Measurements from ENCODE around the gene LIMS4. TPM values are rescaled to one million over a fixed set of nuclear protein-coding genes. Genes with fewer than 3 reads are reported as not detected.
"Not testable (repeated sequence)": the region's sequence is repeated elsewhere in the genome, so short reads cannot be mapped to it uniquely, and the experiment has no call there.

The LIMS4 gene
- total and polyA plus RNA-seq, 2 donors (not counting 1 experiment from before 2014, with no cell fraction given), result 1.5 to 1.8 TPM

- not testable (repeated sequence) for H4K20me1 ChIP-seq (ENCODE audit: control insufficient read depth, extremely low read depth, insufficient read depth, low read length); H3K27ac ChIP-seq (ENCODE audit: insufficient read depth, low read length); H2AFZ ChIP-seq (ENCODE audit: low read length); H3K4me1 ChIP-seq (ENCODE audit: control insufficient read depth, extremely low read depth, insufficient read depth, low read length); H3K36me3 ChIP-seq (ENCODE audit: control insufficient read depth, insufficient read depth, low read length); H3K4me2 ChIP-seq (ENCODE audit: extremely low read depth, insufficient read depth, low read length); H3K79me2 ChIP-seq (ENCODE audit: control insufficient read depth, insufficient read depth, low read length); DNase-seq (ENCODE audit: low read depth in 2 of 2); H3K9me3 ChIP-seq (ENCODE audit: control insufficient read depth, insufficient read depth, low read depth, low read length); H3K4me3 ChIP-seq (replicated peaks in 1 of 4; ENCODE audit: control extremely low read depth in 1 of 4, insufficient read depth in 1 of 4, low read depth in 3 of 4, low read length in 4 of 4); H3K27me3 ChIP-seq (ENCODE audit: control insufficient read depth, insufficient read depth, low read length); H3K9ac ChIP-seq (ENCODE audit: insufficient read depth, low read length)
These were observed 3.7 kb downstream of the LIMS4 start for GRCh38 chr2:110468921-110469320.

GRCh38 chr2:110465312-110465711 lies 7.3 kb downstream of the LIMS4 start:
- H3K4me2 ChIP-seq (ENCODE audit: extremely low read depth, insufficient read depth, low read length); H3K4me1 ChIP-seq (ENCODE audit: control insufficient read depth, extremely low read depth, insufficient read depth, low read length); H3K36me3 ChIP-seq (ENCODE audit: control insufficient read depth, insufficient read depth, low read length); H3K9ac ChIP-seq (ENCODE audit: insufficient read depth, low read length); H3K79me2 ChIP-seq (ENCODE audit: control insufficient read depth, insufficient read depth, low read length); H3K27me3 ChIP-seq (ENCODE audit: control insufficient read depth, insufficient read depth, low read length); DNase-seq (ENCODE audit: low read depth in 2 of 2); H4K20me1 ChIP-seq (ENCODE audit: control insufficient read depth, extremely low read depth, insufficient read depth, low read length); H3K9me3 ChIP-seq (ENCODE audit: control insufficient read depth, insufficient read depth, low read depth, low read length); H3K27ac ChIP-seq (ENCODE audit: insufficient read depth, low read length); H3K4me3 ChIP-seq (replicated peaks in 1 of 4; ENCODE audit: control extremely low read depth in 1 of 4, insufficient read depth in 1 of 4, low read depth in 3 of 4, low read length in 4 of 4); H2AFZ ChIP-seq (ENCODE audit: low read length): not testable (repeated sequence)

GRCh38 chr2:110462458-110462857 lies 10.2 kb downstream of the LIMS4 start:
- not testable (repeated sequence) for H3K27me3 ChIP-seq (ENCODE audit: control insufficient read depth, insufficient read depth, low read length); H4K20me1 ChIP-seq (ENCODE audit: control insufficient read depth, extremely low read depth, insufficient read depth, low read length); H3K27ac ChIP-seq (ENCODE audit: insufficient read depth, low read length); H3K4me3 ChIP-seq (replicated peaks in 1 of 4; ENCODE audit: control extremely low read depth in 1 of 4, insufficient read depth in 1 of 4, low read depth in 3 of 4, low read length in 4 of 4); DNase-seq (ENCODE audit: low read depth in 2 of 2); H3K36me3 ChIP-seq (ENCODE audit: control insufficient read depth, insufficient read depth, low read length); H3K79me2 ChIP-seq (ENCODE audit: control insufficient read depth, insufficient read depth, low read length); H3K9ac ChIP-seq (ENCODE audit: insufficient read depth, low read length); H3K4me2 ChIP-seq (ENCODE audit: extremely low read depth, insufficient read depth, low read length); H3K9me3 ChIP-seq (ENCODE audit: control insufficient read depth, insufficient read depth, low read depth, low read length); H3K4me1 ChIP-seq (ENCODE audit: control insufficient read depth, extremely low read depth, insufficient read depth, low read length); H2AFZ ChIP-seq (ENCODE audit: low read length)

- not testable (repeated sequence) for H3K4me2 ChIP-seq (ENCODE audit: extremely low read depth, insufficient read depth, low read length); H3K27ac ChIP-seq (ENCODE audit: insufficient read depth, low read length); H3K27me3 ChIP-seq (ENCODE audit: control insufficient read depth, insufficient read depth, low read length); H3K79me2 ChIP-seq (ENCODE audit: control insufficient read depth, insufficient read depth, low read length); H3K4me3 ChIP-seq (replicated peaks in 1 of 4; ENCODE audit: control extremely low read depth in 1 of 4, insufficient read depth in 1 of 4, low read depth in 3 of 4, low read length in 4 of 4); DNase-seq (ENCODE audit: low read depth in 2 of 2); H2AFZ ChIP-seq (ENCODE audit: low read length); H3K36me3 ChIP-seq (ENCODE audit: control insufficient read depth, insufficient read depth, low read length); H3K9ac ChIP-seq (ENCODE audit: insufficient read depth, low read length); H3K9me3 ChIP-seq (ENCODE audit: control insufficient read depth, insufficient read depth, low read depth, low read length); H3K4me1 ChIP-seq (ENCODE audit: control insufficient read depth, extremely low read depth, insufficient read depth, low read length); H4K20me1 ChIP-seq (ENCODE audit: control insufficient read depth, extremely low read depth, insufficient read depth, low read length)
These were observed 12.3 kb downstream of the LIMS4 start for GRCh38 chr2:110460318-110460717.

GRCh38 chr2:110457214-110457590 lies 15.4 kb downstream of the LIMS4 start:
- not testable (repeated sequence) for DNase-seq (ENCODE audit: low read depth in 2 of 2); H4K20me1 ChIP-seq (ENCODE audit: control insufficient read depth, extremely low read depth, insufficient read depth, low read length); H3K4me3 ChIP-seq (replicated peaks in 1 of 4; ENCODE audit: control extremely low read depth in 1 of 4, insufficient read depth in 1 of 4, low read depth in 3 of 4, low read length in 4 of 4); H3K9ac ChIP-seq (ENCODE audit: insufficient read depth, low read length); H3K27me3 ChIP-seq (ENCODE audit: control insufficient read depth, insufficient read depth, low read length); H3K36me3 ChIP-seq (ENCODE audit: control insufficient read depth, insufficient read depth, low read length); H3K4me2 ChIP-seq (ENCODE audit: extremely low read depth, insufficient read depth, low read length); H3K79me2 ChIP-seq (ENCODE audit: control insufficient read depth, insufficient read depth, low read length); H2AFZ ChIP-seq (ENCODE audit: low read length); H3K27ac ChIP-seq (ENCODE audit: insufficient read depth, low read length); H3K4me1 ChIP-seq (ENCODE audit: control insufficient read depth, extremely low read depth, insufficient read depth, low read length); H3K9me3 ChIP-seq (ENCODE audit: control insufficient read depth, insufficient read depth, low read depth, low read length)

- H3K4me3 ChIP-seq (replicated peaks in 1 of 4; ENCODE audit: control extremely low read depth in 1 of 4, insufficient read depth in 1 of 4, low read depth in 3 of 4, low read length in 4 of 4); H3K79me2 ChIP-seq (ENCODE audit: control insufficient read depth, insufficient read depth, low read length); H3K36me3 ChIP-seq (ENCODE audit: control insufficient read depth, insufficient read depth, low read length); H2AFZ ChIP-seq (ENCODE audit: low read length); H3K27ac ChIP-seq (ENCODE audit: insufficient read depth, low read length); H3K4me2 ChIP-seq (ENCODE audit: extremely low read depth, insufficient read depth, low read length); DNase-seq (ENCODE audit: low read depth in 2 of 2); H3K9me3 ChIP-seq (ENCODE audit: control insufficient read depth, insufficient read depth, low read depth, low read length); H3K9ac ChIP-seq (ENCODE audit: insufficient read depth, low read length); H4K20me1 ChIP-seq (ENCODE audit: control insufficient read depth, extremely low read depth, insufficient read depth, low read length); H3K4me1 ChIP-seq (ENCODE audit: control insufficient read depth, extremely low read depth, insufficient read depth, low read length); H3K27me3 ChIP-seq (ENCODE audit: control insufficient read depth, insufficient read depth, low read length): not testable (repeated sequence)
These were observed 16.1 kb downstream of the LIMS4 start for GRCh38 chr2:110456291-110457213.

Data from fibroblast of lung (primary cell).